Effector CD8-positive, alpha-beta T cell (primary cell): Measurements from ENCODE around the gene TBC1D10A.

Source experiments
- DNase-seq: peaks from one replicate; lab custom pipeline; 2025; lab: John Stamatoyannopoulos, UW

TBC1D10A gene

GRCh38 chr22:30245985-30246813 lies 80.5 kb downstream of the TBC1D10A start, which contains the start of gene LIF:
Gene LIF (minus strand): TSS chr22:30246759. CDS start chr22:30246695, 64 bp downstream.
- peak; percentile 12 for DNase-seq

GRCh38 chr22:30245181-30245984 lies 81.4 kb downstream of the TBC1D10A start:
- DNase-seq = no peak

- DNase-seq = no peak
These were observed 82.1 kb downstream of the TBC1D10A start for GRCh38 chr22:30244641-30245040.

- no peak for DNase-seq
These were observed 82.7 kb downstream of the TBC1D10A start for GRCh38 chr22:30244066-30244465.

- no peak for DNase-seq
These were observed 83.1 kb downstream of the TBC1D10A start for GRCh38 chr22:30243661-30244060.
